ENCODE results near the gene TREML4. TPM values are rescaled to one million over a fixed set of nuclear protein-coding genes. Genes with fewer than 3 reads are reported as not detected.

TREML4 gene
- total RNA-seq, 4 donors from 2014 or later, result not detected

DNA sequence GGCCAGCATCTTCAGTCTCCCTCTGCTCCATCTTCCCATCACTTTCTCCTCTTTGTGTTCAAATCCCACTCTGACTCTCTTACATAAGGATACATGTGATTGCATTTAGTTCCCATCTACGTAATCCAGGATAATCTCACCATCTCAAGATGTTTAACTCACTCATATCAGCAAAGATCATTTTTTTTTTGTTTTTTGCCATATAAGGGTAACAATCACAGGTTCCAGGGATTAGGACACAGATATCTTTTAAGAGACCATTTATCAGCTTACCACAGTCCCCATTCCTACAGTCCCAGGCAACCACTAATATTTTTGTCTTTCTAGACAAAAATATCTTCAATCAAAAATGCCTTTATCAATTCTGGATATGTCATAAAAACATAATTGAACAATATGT lies 24.0 kb upstream of the TREML4 start:
- intact Hi-C loops (cut with DNase I), result no loop called here
- no peaks in the 10 kb centered on the region for H3K4me1 ChIP-seq
- no peak overlapping the region for H3K27ac ChIP-seq
- DNase-seq, result no peak
- H3K4me3 ChIP-seq (replicated peaks in 1 of 3), result no peak overlapping the region
- TF ChIP-seq, protein P1, sequence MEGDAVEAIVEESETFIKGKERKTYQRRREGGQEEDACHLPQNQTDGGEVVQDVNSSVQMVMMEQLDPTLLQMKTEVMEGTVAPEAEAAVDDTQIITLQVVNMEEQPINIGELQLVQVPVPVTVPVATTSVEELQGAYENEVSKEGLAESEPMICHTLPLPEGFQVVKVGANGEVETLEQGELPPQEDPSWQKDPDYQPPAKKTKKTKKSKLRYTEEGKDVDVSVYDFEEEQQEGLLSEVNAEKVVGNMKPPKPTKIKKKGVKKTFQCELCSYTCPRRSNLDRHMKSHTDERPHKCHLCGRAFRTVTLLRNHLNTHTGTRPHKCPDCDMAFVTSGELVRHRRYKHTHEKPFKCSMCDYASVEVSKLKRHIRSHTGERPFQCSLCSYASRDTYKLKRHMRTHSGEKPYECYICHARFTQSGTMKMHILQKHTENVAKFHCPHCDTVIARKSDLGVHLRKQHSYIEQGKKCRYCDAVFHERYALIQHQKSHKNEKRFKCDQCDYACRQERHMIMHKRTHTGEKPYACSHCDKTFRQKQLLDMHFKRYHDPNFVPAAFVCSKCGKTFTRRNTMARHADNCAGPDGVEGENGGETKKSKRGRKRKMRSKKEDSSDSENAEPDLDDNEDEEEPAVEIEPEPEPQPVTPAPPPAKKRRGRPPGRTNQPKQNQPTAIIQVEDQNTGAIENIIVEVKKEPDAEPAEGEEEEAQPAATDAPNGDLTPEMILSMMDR (IDR thresholded peaks at IDR 0.05), result no peak
- TF ChIP-seq POLR2A (IDR thresholded peaks at IDR 0.05), result no peak
- H3K27me3 ChIP-seq, result no peaks in the 10 kb centered on the region
- no peaks in the 10 kb centered on the region for H3K36me3 ChIP-seq
- WGBS, 2 donors, result 84 to 91% methylated on average over 1 of the region's 1 CpG
- no peaks in the 10 kb centered on the region for H3K9me3 ChIP-seq

DNA sequence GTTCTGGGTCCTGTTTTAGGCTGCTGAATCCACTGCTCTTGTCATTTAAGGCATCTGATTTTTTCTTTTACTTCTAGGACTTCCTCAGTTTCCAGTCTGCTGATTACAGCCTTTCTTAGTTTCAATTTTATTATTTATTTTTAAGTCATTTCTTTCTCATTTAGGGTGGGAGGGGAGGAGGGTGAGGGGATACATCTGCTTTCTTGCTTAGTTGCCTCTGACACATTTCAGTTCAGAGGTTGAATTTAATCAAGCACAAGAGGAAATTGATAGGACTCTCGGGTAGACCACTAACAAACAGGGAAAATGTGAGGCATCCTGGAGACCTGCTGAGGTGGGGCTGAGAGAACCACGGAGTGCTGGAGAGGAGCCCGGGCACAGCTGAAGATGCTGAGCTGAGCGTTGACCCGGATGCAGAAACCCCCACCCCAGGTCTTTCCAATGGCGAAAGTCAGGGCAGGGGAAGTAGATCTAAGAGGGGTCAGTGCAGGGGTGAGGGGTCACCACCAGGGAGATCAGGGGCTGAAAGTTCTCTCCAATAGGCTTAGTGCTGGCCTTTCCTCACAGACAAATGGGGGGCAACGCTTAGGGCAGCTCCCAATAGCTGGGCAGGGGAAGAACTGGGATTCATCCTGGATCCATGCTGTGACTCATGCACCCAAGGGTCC lies 19.6 kb upstream of the TREML4 start:
- TF ChIP-seq, protein P1 (IDR thresholded peaks at IDR 0.05), result no peak
- no peak for TF ChIP-seq POLR2A (IDR thresholded peaks at IDR 0.05)
- 84 to 88% methylated on average over 7 of the region's 7 CpGs for WGBS, 2 donors
- no peaks in the 10 kb centered on the region for H3K9me3 ChIP-seq
- H3K36me3 ChIP-seq, result no peaks in the 10 kb centered on the region
- H3K4me1 ChIP-seq, result no peaks in the 10 kb centered on the region
- intact Hi-C loops (cut with DNase I), result no loop called here
- no peak overlapping the region for H3K27ac ChIP-seq
- H3K27me3 ChIP-seq, result no peaks in the 10 kb centered on the region
- H3K4me3 ChIP-seq (replicated peaks in 1 of 3), result no peak overlapping the region
- no peak for DNase-seq

DNA sequence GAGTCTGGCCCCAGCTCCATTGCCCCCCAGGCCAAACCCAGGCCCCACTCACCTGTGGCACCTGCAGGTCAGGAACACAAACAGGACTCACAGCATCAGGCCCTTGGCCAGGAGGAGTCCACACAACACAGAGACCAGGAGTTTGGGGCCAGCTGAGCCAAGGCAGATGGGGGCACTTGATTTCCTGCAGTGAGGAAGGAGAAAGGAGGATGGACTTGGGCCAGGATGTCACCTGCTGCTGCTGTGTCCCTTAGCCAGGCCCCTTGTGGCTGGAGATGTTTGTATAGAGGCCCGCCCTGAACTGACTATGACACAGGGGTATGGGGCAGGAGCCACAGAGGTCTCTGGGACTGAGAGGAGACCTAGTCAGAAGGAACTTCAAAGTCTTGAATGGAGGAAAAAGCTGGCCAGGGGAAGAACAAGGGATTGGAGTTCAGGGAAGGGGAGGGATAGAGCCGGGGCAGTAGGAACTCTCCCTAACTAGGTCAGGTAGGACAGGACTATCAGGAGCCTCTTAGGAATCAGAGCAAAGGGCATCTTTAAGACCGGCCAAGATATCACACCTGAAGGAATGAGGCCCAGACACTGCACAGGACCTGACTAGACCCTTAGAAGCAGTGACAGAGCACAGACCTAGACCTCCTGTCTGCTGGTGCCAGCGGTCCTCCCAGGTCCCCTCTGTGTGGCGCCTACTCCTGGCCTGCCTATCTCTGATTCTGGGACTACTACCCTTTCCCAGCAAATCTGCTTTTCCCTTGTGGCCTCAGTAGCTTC lies 18.4 kb upstream of the TREML4 start:
- WGBS, 2 donors, result 82 to 89% methylated on average over 5 of the region's 5 CpGs
- Histone ChIP-seq H3K36me3 (no peaks in the 10 kb centered on the region), H3K4me3 (replicated peaks in 1 of 3) (no peak overlapping the region), H3K9me3 (no peaks in the 10 kb centered on the region), H3K27ac (no peak overlapping the region), H3K27me3 (no peaks in the 10 kb centered on the region), H3K4me1 (no peaks in the 10 kb centered on the region)
- intact Hi-C loops (cut with DNase I), result no loop called here
- TF ChIP-seq, protein P1 (IDR thresholded peaks at IDR 0.05), result no peak
- no peak for TF ChIP-seq POLR2A (IDR thresholded peaks at IDR 0.05)
- no peak for DNase-seq

DNA sequence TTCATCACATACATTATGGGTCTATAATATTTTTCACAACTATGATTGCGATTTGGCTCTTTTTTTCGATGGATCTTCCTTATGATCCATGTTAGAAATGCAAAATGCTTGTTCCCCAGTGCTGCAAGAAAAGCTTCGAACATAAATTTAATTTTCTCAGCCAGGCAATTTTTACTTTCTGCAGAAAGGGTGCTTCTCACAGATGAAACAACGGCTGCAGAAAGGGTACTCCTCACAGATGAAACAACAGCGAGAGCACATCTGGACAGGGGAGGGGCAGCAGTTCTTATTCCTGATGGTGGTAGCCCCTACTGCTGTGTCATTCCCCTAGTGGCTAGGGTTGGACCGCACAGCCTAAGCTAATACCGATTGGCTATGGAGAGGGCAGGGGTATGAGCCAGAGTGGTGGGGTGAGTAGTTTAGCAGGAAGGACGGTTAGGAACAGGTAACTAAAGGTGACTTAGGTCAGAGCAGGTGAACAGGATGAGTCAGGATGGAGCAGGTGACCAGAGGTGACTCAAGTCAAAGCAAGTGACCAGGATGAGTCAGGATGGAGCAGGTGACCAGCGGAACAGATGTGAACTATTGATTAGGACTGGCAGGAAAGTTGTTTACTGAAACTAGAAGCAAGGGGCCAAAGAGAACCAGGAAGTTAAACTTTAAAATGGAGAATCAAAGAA lies 13.4 kb upstream of the TREML4 start:
- H3K36me3 ChIP-seq, result no peaks in the 10 kb centered on the region
- WGBS, 2 donors, result 85% methylated on average over 9 of the region's 9 CpGs
- H3K4me1 ChIP-seq, result no peaks in the 10 kb centered on the region
- H3K4me3 ChIP-seq (replicated peaks in 1 of 3), result no peak overlapping the region
- H3K9me3 ChIP-seq, result no peaks in the 10 kb centered on the region
- no peaks in the 10 kb centered on the region for H3K27me3 ChIP-seq
- no peak for DNase-seq
- no peak overlapping the region for H3K27ac ChIP-seq
- intact Hi-C loops (cut with DNase I), result no loop called here
- TF ChIP-seq POLR2A (IDR thresholded peaks at IDR 0.05), result no peak
- TF ChIP-seq, protein P1 (IDR thresholded peaks at IDR 0.05), result no peak

DNA sequence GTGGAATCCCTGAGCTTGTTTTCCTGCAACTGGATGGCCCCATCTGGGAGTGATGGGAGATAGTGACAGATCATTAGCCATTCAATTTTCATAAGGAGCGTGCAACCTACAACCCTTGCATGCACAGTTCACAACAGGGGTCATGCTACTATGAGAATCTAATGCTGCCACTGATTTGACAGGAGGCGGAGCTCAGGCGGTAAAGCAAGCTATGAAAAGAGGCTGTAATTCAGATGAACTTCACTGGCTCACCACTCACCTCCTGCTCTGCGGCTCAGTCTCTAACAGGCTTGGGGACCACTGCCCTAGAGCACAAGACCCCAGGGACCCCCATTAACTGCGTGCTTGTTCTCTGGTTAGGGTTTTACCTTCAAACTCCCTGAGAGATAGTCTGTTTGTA lies 12.4 kb upstream of the TREML4 start:
- Histone ChIP-seq H3K27ac (no peak overlapping the region), H3K27me3 (no peaks in the 10 kb centered on the region), H3K36me3 (no peaks in the 10 kb centered on the region), H3K4me3 (replicated peaks in 1 of 3) (no peak overlapping the region), H3K9me3 (no peaks in the 10 kb centered on the region), H3K4me1 (no peaks in the 10 kb centered on the region)
- no peak for DNase-seq
- WGBS, 2 donors, result 89 to 90% methylated on average over 5 of the region's 5 CpGs
- intact Hi-C loops (cut with DNase I), result no loop called here
- TF ChIP-seq, protein P1 (IDR thresholded peaks at IDR 0.05), result no peak
- no peak for TF ChIP-seq POLR2A (IDR thresholded peaks at IDR 0.05)

Measured in thyroid gland (tissue), 4 donors.